Stimulated activated naive B cell treated with anti-CD40 and anti-IgM and Interleukin-4, amounts not matched to agents 10 μg/mL and 1 μg/mL and 100 μg/mL, for 72 hours (primary cell): Measurements from ENCODE around the gene RIMS4.
"Not testable (repeated sequence)": the region's sequence is repeated elsewhere in the genome, so short reads cannot be mapped to it uniquely, and the experiment has no call there.

ENCODE experiments used
- ATAC-seq, 2 donors: fragments of 150-1000 bp; cut with Tn5 transposase; replicated peaks; 2 replicates each; pipeline ENCODE4 v1.10.0; 2021; ENCODE audit warnings: moderate library complexity in 1 of 2
- DNase-seq: peaks from one replicate; pipeline ENCODE4 v3.0.0; 2021
- H3K27ac Mint-ChIP-seq: one replicate; pipeline ENCODE4 v1.8.0; 2022; ENCODE audit warnings: mild to moderate bottlenecking, mixed read lengths
- H3K27me3 Mint-ChIP-seq, 2 donors: one replicate each; pipeline ENCODE4 v1.8.0; 2022; ENCODE audit warnings: mixed read lengths in 2 of 2
- H3K36me3 Mint-ChIP-seq, 2 donors: one replicate each; pipeline ENCODE4 v1.8.0; 2022; ENCODE audit warnings: mixed read lengths in 2 of 2, mild to moderate bottlenecking in 1 of 2
- H3K4me1 Mint-ChIP-seq, 2 donors: one replicate each; pipeline ENCODE4 v1.8.0; 2022; ENCODE audit warnings: mixed read lengths in 2 of 2, mild to moderate bottlenecking in 1 of 2
- H3K4me3 Mint-ChIP-seq, 2 donors: one replicate each; pipeline ENCODE4 v1.8.0; 2022; ENCODE audit warnings: mild to moderate bottlenecking in 2 of 2, mixed read lengths in 2 of 2, moderate library complexity in 1 of 2
- H3K9me3 Mint-ChIP-seq, 2 donors: one replicate each; pipeline ENCODE4 v1.8.0; 2022; ENCODE audit warnings: mixed read lengths in 2 of 2, mild to moderate bottlenecking in 1 of 2

Gene RIMS4

DNA sequence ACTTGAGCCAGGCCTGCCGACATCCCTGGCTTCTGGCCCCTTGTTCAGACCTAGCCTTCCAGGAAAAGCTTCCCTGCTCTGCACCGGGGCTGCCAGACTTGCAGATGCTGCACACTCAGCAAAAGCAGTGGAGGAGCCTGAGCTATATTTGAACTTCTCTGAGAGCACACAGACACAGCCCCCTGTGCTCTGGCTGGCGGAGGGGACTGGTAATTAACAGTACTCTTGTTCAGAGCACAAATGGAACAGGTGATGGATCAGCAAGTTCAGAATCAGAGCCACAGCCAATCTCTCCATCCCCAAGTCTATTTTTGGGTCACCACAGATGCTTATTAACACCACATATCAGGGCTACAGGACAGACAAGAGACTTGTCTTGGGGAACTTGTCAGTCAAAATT lies 27.6 kb upstream of the RIMS4 start:
- H3K27ac Mint-ChIP-seq, result no peak overlapping the region
- H3K9me3 Mint-ChIP-seq, result peaks cover 3 to 8% of the 10 kb centered on the region in 2 donors
- no peaks in the 10 kb centered on the region for H3K4me1 Mint-ChIP-seq
- H3K27me3 Mint-ChIP-seq, result peaks cover 22 to 23% of the 10 kb centered on the region in 2 donors
- no peaks in the 10 kb centered on the region for H3K36me3 Mint-ChIP-seq
- DNase-seq (no peak), ATAC-seq (no peak)
- no peak overlapping the region for H3K4me3 Mint-ChIP-seq

DNA sequence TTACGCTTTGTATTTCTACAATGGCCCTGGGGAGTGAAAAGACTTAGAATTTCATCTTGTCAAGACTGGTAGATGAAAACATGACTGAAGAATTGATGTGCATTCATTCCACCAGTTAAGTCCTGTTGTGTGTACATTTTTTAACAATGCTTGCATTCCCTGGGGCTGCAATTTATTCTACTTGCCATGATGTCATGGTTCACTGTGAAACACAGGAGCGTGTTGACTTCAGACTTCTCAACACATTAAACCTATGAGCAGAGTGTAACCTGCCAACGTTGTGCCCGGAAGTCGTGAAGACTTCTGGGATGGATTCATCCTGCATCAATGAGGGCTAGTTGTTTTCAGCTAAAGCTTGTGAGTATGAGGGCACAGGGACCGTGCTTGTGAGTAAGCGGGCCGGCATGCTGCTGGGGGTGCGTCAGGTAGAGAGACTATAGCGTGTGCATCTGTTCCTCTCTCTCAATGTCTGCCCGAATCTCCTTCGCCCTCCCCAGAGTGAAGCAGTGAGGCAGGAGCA lies 26.3 kb upstream of the RIMS4 start:
- Mint-ChIP-seq H3K9me3 (peaks cover 3 to 8% of the 10 kb centered on the region in 2 donors), H3K27ac (no peak overlapping the region), H3K27me3 (peaks cover 23 to 25% of the 10 kb centered on the region in 2 donors), H3K4me3 (no peak overlapping the region), H3K36me3 (no peaks in the 10 kb centered on the region), H3K4me1 (no peaks in the 10 kb centered on the region)
- no peak for ATAC-seq
- no peak for DNase-seq

- Mint-ChIP-seq H3K4me3 (no peak overlapping the region), H3K9me3 (peaks cover 6 to 9% of the 10 kb centered on the region in 2 donors), H3K36me3 (no peaks in the 10 kb centered on the region), H3K27me3 (peaks cover 29 to 30% of the 10 kb centered on the region in 2 donors), H3K4me1 (no peaks in the 10 kb centered on the region), H3K27ac (no peak overlapping the region)
- no peak for ATAC-seq
- no peak for DNase-seq
These were observed 25.4 kb upstream of the RIMS4 start for GRCh38 chr20:44835661-44836221.

GRCh38 chr20:44835116-44835515 lies 24.8 kb upstream of the RIMS4 start:
- Mint-ChIP-seq H3K27me3 (peaks cover 27 to 29% of the 10 kb centered on the region in 2 donors), H3K4me1 (no peaks in the 10 kb centered on the region), H3K4me3 (no peak overlapping the region), H3K9me3 (peaks cover 5 to 9% of the 10 kb centered on the region in 2 donors), H3K27ac (no peak overlapping the region), H3K36me3 (no peaks in the 10 kb centered on the region)
- DNase-seq, result no peak
- no peak for ATAC-seq

DNA sequence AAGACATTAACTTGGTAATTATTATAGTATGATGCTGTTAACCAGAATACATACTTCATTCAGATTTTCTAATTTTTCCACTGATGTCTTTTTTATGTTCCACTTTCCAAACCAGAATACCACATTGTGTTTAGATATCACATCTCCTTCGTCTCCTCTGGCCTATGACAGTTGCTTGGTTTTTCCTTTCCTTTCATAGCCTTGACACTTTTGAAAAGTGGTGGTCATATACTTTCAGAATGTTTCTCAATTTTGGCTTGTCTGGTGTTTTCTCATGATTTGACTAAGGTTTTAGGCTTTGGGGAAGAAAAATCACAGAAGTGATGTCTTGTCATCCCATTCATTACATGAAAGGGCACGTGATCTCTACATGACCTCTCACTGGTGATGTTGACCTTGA lies 24.3 kb upstream of the RIMS4 start:
- H3K27ac Mint-ChIP-seq, result no peak overlapping the region
- ATAC-seq, result no peak

GRCh38 chr20:44833437-44833836 lies 23.1 kb upstream of the RIMS4 start:
- no peaks in the 10 kb centered on the region for H3K4me1 Mint-ChIP-seq
- no peaks in the 10 kb centered on the region for H3K36me3 Mint-ChIP-seq
- H3K9me3 Mint-ChIP-seq, result peaks cover 5 to 7% of the 10 kb centered on the region in 2 donors
- DNase-seq (no peak), ATAC-seq (no peak)
- H3K27me3 Mint-ChIP-seq, result peaks cover 27 to 28% of the 10 kb centered on the region in 2 donors
- H3K27ac Mint-ChIP-seq, result no peak overlapping the region
- no peak overlapping the region for H3K4me3 Mint-ChIP-seq

More for the DNA sequence above, 24.3 kb upstream of the RIMS4 start:
- Mint-ChIP-seq H3K4me1 (no peaks in the 10 kb centered on the region), H3K27me3 (peaks cover 27 to 30% of the 10 kb centered on the region in 2 donors), H3K36me3 (no peaks in the 10 kb centered on the region), H3K9me3 (peaks cover 5 to 9% of the 10 kb centered on the region in 2 donors), H3K4me3 (no peak overlapping the region)
- no peak for DNase-seq

DNA sequence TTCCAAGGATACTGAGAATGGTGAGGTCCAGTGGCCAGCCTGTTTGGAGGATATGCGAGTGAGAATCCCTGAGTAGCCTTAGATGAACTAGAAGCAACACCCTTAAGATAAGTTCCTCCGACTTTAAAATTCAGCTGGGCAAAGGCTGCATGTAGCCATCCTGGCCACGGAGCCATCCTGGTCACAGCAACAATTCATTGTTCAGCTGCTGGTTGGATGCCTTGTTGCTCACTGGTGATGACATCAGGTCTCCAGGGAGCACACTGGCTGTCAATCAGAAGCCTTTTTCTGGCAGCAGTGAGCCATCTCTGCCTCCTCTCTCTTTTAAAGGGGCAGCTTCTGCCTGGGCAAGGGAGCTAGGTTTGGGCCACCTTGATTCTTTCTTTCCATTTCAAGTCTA lies 22.4 kb upstream of the RIMS4 start:
- H3K27ac Mint-ChIP-seq, result no peak overlapping the region
- no peaks in the 10 kb centered on the region for H3K36me3 Mint-ChIP-seq
- H3K9me3 Mint-ChIP-seq, result peaks cover 5 to 6% of the 10 kb centered on the region in 2 donors
- H3K4me3 Mint-ChIP-seq, result no peak overlapping the region
- no peak for ATAC-seq
- no peaks in the 10 kb centered on the region for H3K4me1 Mint-ChIP-seq
- peaks cover 25 to 32% of the 10 kb centered on the region in 2 donors for H3K27me3 Mint-ChIP-seq
- DNase-seq, result no peak

- peaks cover 25 to 40% of the 10 kb centered on the region in 2 donors for H3K27me3 Mint-ChIP-seq
- no peak for DNase-seq
- no peak for ATAC-seq
- no peaks in the 10 kb centered on the region for H3K4me1 Mint-ChIP-seq
- H3K36me3 Mint-ChIP-seq, result no peaks in the 10 kb centered on the region
- H3K27ac Mint-ChIP-seq, result no peak overlapping the region
- peaks cover 5 to 6% of the 10 kb centered on the region in 2 donors for H3K9me3 Mint-ChIP-seq
- no peak overlapping the region for H3K4me3 Mint-ChIP-seq
These were observed 20.6 kb upstream of the RIMS4 start for GRCh38 chr20:44830995-44831394.

GRCh38 chr20:44830523-44830922 lies 20.2 kb upstream of the RIMS4 start:
- no peak overlapping the region for H3K27ac Mint-ChIP-seq
- H3K4me3 Mint-ChIP-seq, result no peak overlapping the region
- peaks cover 5 to 6% of the 10 kb centered on the region in 2 donors for H3K9me3 Mint-ChIP-seq
- ATAC-seq (no peak), DNase-seq (no peak)
- peaks cover 25 to 44% of the 10 kb centered on the region in 2 donors for H3K27me3 Mint-ChIP-seq
- H3K36me3 Mint-ChIP-seq, result no peaks in the 10 kb centered on the region
- H3K4me1 Mint-ChIP-seq, result no peaks in the 10 kb centered on the region

- DNase-seq (no peak), ATAC-seq (no peak)
- H3K27ac Mint-ChIP-seq, result no peak overlapping the region
- peaks cover 6 to 7% of the 10 kb centered on the region in 2 donors for H3K9me3 Mint-ChIP-seq
- no peak overlapping the region for H3K4me3 Mint-ChIP-seq
- peaks cover 22 to 39% of the 10 kb centered on the region in 2 donors for H3K27me3 Mint-ChIP-seq
- no peaks in the 10 kb centered on the region for H3K36me3 Mint-ChIP-seq
- no peaks in the 10 kb centered on the region for H3K4me1 Mint-ChIP-seq
These were observed 19.3 kb upstream of the RIMS4 start for GRCh38 chr20:44829688-44830087.

DNA sequence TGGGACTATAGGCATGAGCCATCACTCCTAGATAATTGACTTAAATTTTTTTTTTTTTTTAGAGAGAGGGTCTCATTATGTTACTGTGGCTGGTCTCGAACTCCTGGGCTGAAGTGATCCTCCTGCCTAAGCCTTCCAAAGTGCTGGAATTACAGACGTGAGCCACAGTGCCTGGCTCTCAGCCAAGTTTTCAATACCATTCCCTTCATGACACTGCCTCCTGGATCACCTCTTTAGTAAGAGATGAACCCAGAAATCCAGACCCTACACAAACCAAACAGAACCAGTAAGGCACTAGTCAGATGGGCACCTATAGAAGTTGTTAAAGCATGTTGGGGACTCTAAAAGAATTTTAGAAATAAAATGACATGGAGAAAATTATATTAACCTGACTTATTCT lies 18.3 kb upstream of the RIMS4 start:
- no peak overlapping the region for H3K4me3 Mint-ChIP-seq
- no peak for DNase-seq
- no peak for ATAC-seq
- H3K9me3 Mint-ChIP-seq, result peaks cover 6 to 7% of the 10 kb centered on the region in 2 donors
- no peaks in the 10 kb centered on the region for H3K36me3 Mint-ChIP-seq
- no peaks in the 10 kb centered on the region for H3K4me1 Mint-ChIP-seq
- H3K27me3 Mint-ChIP-seq, result peaks cover 23 to 43% of the 10 kb centered on the region in 2 donors
- no peak overlapping the region for H3K27ac Mint-ChIP-seq

DNA sequence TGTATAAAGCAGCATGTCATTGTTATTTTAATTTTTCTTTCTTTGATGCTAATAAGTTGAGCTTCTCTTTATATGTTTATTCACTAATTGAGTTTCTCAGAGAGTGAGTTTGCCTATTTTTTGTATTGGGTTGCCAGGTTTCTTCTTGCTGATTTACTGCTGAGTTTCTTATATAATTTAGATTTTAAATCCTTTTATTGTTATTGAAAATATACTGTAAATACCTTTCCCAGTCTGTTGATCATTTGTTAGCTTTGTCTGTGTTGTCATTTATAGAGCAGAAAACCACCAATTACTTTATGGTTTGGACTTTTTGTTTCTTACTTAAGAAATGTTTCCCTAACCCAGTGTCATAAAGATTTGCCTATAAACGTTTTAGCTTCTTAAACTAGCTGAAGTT lies 17.1 kb upstream of the RIMS4 start:
- no peak for ATAC-seq
- Mint-ChIP-seq H3K27me3 (peaks cover 25 to 36% of the 10 kb centered on the region in 2 donors), H3K36me3 (no peaks in the 10 kb centered on the region), H3K4me3 (no peak overlapping the region), H3K27ac (no peak overlapping the region), H3K4me1 (no peaks in the 10 kb centered on the region), H3K9me3 (peaks cover 6 to 7% of the 10 kb centered on the region in 2 donors)
- DNase-seq, result no peak

GRCh38 chr20:44821576-44821975 lies 11.2 kb upstream of the RIMS4 start:
- H3K36me3 Mint-ChIP-seq, DNase-seq, ATAC-seq: not testable (repeated sequence)

DNA sequence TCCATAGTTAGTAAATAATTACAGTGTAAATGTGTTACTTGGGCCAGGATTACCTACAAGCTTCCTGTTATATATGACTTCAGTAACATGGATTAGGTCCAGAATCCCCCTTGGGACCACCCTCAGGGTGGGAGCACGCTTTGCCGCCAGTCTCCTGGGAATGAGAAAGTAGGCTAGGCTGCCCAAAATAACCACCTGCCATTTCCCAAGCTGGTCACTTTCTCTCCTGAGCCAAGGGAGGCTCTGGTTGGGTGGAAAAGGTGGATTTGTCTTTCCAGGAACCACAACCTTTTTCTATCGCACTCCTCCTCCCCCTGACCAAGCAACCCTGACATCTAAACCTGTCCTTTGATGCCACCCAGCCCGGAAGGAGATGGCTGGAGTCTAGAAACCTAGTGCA lies 9.6 kb upstream of the RIMS4 start:
- Mint-ChIP-seq H3K4me1 (no peaks in the 10 kb centered on the region), H3K27ac (no peak overlapping the region), H3K27me3 (peaks cover 15% of the 10 kb centered on the region in 2 donors), H3K9me3 (peaks cover 0 to under 1% of the 10 kb centered on the region in 2 donors), H3K36me3 (no peaks in the 10 kb centered on the region), H3K4me3 (no peak overlapping the region)
- ATAC-seq, result no peak
- DNase-seq, result no peak

More at GRCh38 chr20:44821576-44821975, 11.2 kb upstream of the RIMS4 start:
- not testable (repeated sequence) for H3K4me1 Mint-ChIP-seq, H3K27ac Mint-ChIP-seq, H3K4me3 Mint-ChIP-seq, H3K9me3 Mint-ChIP-seq
- H3K27me3 Mint-ChIP-seq, result peaks cover 15 to 25% of the 10 kb centered on the region in 2 donors

DNA sequence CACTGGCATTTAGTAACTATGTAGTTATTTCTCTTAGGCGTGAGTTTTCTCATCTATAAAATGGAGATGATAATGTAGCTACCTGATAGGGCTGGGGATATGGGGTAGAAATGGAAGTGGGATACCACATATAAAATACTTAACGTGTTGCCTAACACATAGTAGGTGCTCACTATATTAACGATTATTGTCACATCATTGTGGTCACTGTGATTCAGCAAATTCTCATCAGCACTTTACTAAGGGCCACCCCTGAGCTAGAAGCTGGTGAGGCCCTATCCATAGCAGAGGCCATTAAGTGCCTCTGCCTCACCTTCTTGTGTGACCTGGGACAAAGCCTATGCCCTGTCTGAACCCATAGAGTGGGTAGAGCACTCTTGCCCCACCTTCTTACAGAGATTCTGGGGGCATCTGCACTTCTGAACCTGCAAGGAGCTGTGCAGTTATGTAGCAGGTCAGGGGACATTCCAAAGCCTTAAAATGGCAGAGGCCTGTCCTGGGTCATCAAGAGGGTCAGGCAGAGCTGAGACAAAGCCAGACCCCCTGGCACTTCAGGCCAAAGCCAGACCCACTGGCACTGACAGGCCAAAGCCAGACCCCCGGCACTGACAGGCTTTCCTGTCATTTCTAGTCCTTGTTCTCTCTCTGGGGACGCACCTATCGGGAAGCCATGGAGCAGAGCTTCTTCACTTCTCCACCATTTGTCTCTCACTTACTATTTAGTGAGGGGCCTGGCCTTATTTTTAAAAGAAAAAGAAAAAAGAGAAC lies 7.0 kb upstream of the RIMS4 start:
- Mint-ChIP-seq H3K4me3 (no peak overlapping the region), H3K4me1 (no peaks in the 10 kb centered on the region), H3K9me3 (peaks cover 2 to 5% of the 10 kb centered on the region in 2 donors), H3K36me3 (no peaks in the 10 kb centered on the region), H3K27ac (no peak overlapping the region), H3K27me3 (peaks cover 21 to 29% of the 10 kb centered on the region in 2 donors)
- DNase-seq (no peak), ATAC-seq (no peak)
